Cardiac muscle cell (in vitro differentiated cells and primary cell): ENCODE measurements around the gene GPR139. TPM values are rescaled to one million over a fixed set of nuclear protein-coding genes. Genes with fewer than 3 reads are reported as not detected.

ENCODE experiments used
- DNase-seq, 2 donors: peaks; one replicate each; pipeline versions ENCODE4 v3.0.0 to v3.0.0-alpha.2; 2010 to 2017; ENCODE audit warnings: low read depth in 1 of 2, low spot score in 1 of 2
- H3K27ac ChIP-seq: fragments of 200-600 bp; sonication (generic); 2 replicates; pipeline ENCODE4 v1.5.1; 2016
- H3K27me3 ChIP-seq: fragments of 200-600 bp; sonication (generic); 2 replicates; pipeline ENCODE4 v1.6.0; 2016; ENCODE audit warnings: control low read depth
- H3K36me3 ChIP-seq: fragments of 200-600 bp; sonication (generic); 2 replicates; pipeline ENCODE4 v1.5.1; 2016; ENCODE audit warnings: control low read depth
- H3K4me1 ChIP-seq: fragments of 200-600 bp; sonication (generic); 2 replicates; pipeline ENCODE4 v1.8.1; 2017; ENCODE audit warnings: low read depth, mild to moderate bottlenecking, mixed run types
- H3K4me3 ChIP-seq: fragments of 200-600 bp; sonication (generic); 2 replicates; pipeline ENCODE4 v1.5.1; 2016; ENCODE audit warnings: mild to moderate bottlenecking
- H3K9me3 ChIP-seq: fragments of 200-600 bp; sonication (generic); 2 replicates; pipeline ENCODE4 v1.5.1; 2017; ENCODE audit warnings: low read depth, mild to moderate bottlenecking, control low read depth
- polyA plus RNA-seq: library from polyadenylated mRNA; unstranded; fragments of >200 nt; fragmentation: Nextera tagmentation; extraction: Ambion mirVana; gene quantifications from 2 replicates; pipeline ENCODE4 v1.2.1, GENCODE V29; 2016
- total RNA-seq: library from RNA; depleted of rRNA; stranded (reverse); fragments of >200 nt; gene quantifications from 2 replicates; pipeline ENCODE4 v1.2.3, GENCODE V29; 2016
- TF ChIP-seq, protein P1 (sequence below): IDR thresholded peaks from 2 replicates; pipeline ENCODE4 v1.5.1; 2012; ENCODE audit warnings: low read depth, mild to moderate bottlenecking, low read length

Gene GPR139
- total and polyA plus RNA-seq, 2 experiments from 2014 or later, result not detected

DNA sequence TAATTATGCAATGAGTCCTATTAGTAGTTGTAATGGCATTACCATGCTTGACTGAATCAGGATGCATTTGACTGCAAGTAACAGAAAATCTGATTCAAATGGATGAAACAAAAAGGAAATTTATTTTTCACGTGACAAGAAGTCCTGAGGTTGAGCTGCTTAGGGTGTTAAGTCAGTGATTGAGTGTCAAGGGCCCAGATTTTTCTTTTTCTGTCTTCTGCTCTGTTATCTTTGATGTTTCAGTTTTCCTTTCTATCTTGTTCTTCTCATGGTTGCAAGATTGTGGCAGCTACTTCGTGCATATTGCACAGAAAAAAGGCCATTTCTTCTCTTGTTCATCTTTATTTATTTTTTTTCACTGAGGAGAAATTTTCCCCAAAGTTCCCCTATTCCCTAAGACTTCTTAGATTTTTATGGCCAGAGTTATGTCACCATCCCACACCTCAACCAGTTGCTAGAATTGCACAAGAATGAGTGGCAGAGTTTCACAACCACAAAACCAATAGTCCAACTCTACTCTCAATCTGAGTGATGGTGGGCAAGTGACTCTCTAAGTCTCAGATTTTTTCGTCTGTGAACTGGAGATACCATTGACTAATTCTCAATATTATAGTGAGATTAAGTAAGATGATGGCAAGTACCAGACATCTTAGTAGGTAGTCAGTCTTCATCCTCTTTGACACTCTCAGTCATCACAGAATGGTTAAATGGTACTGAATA is 15.7 kb upstream of the GPR139 start:
- H3K27me3 ChIP-seq, result peaks cover 22% of the 10 kb centered on the region
- H3K4me1 ChIP-seq, result no peaks in the 10 kb centered on the region
- H3K4me3 ChIP-seq, result no peak overlapping the region
- TF ChIP-seq, protein P1, sequence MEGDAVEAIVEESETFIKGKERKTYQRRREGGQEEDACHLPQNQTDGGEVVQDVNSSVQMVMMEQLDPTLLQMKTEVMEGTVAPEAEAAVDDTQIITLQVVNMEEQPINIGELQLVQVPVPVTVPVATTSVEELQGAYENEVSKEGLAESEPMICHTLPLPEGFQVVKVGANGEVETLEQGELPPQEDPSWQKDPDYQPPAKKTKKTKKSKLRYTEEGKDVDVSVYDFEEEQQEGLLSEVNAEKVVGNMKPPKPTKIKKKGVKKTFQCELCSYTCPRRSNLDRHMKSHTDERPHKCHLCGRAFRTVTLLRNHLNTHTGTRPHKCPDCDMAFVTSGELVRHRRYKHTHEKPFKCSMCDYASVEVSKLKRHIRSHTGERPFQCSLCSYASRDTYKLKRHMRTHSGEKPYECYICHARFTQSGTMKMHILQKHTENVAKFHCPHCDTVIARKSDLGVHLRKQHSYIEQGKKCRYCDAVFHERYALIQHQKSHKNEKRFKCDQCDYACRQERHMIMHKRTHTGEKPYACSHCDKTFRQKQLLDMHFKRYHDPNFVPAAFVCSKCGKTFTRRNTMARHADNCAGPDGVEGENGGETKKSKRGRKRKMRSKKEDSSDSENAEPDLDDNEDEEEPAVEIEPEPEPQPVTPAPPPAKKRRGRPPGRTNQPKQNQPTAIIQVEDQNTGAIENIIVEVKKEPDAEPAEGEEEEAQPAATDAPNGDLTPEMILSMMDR, result no peak
- no peak overlapping the region for H3K27ac ChIP-seq
- no peak for DNase-seq
- no peaks in the 10 kb centered on the region for H3K36me3 ChIP-seq
- no peaks in the 10 kb centered on the region for H3K9me3 ChIP-seq

DNA sequence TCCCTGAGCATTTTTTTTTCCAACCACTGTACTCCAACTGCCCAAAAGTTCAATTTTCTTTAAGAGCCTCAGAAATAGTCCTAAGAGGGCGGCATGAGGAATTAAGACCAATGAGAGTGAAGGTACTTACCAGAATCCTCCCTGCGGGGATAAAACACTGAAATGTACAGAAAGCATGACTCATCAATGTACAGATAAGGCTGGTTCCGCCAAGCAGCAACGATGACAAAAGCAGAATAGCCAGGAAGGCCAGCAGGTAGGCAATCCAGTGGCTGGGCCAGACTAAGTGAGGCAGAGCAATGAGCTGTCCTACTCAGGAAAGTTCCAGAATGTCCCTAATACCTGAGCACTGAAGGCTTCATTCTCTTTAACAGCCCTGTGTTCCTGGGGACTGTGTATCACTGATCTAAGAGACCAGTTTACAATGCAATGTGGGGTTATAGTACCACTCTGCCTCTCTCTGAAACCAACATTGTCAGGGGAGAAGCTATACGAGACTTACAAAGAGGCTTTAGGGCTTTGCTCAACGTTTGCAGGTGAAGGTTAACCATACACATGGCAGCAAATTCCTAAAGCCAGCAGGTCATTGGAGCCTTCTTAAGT is 11.0 kb upstream of the GPR139 start:
- Histone ChIP-seq H3K4me1 (no peaks in the 10 kb centered on the region), H3K4me3 (no peak overlapping the region), H3K9me3 (no peaks in the 10 kb centered on the region), H3K27ac (no peak overlapping the region), H3K36me3 (no peaks in the 10 kb centered on the region), H3K27me3 (peaks cover 22% of the 10 kb centered on the region)
- TF ChIP-seq, protein P1, result no peak
- no peak for DNase-seq

DNA sequence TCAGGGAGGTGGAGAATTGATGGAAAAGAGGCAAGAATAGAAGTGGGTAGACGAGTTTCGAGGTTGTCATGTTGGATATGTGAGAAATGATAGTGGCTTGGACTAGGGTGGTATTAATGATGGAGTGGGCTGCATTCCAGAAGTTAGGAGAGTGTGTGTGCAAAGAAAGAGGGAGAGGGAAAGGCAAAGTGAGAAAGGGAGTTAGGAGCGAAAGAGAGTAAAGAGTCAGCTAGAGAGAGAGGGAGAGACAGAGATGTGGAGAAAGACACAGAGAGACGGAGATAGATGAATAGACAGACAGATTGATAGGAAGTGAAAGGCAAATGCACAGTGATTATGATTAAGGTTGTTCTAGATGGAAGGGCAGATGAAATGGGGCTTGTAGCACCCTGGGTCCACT is 5.4 kb upstream of the GPR139 start:
- TF ChIP-seq, protein P1, result no peak
- no peak for DNase-seq
- peaks cover 36% of the 10 kb centered on the region for H3K27me3 ChIP-seq
- no peak overlapping the region for H3K4me3 ChIP-seq
- H3K4me1 ChIP-seq, result no peaks in the 10 kb centered on the region
- H3K36me3 ChIP-seq, result no peaks in the 10 kb centered on the region
- no peak overlapping the region for H3K27ac ChIP-seq
- no peaks in the 10 kb centered on the region for H3K9me3 ChIP-seq

DNA sequence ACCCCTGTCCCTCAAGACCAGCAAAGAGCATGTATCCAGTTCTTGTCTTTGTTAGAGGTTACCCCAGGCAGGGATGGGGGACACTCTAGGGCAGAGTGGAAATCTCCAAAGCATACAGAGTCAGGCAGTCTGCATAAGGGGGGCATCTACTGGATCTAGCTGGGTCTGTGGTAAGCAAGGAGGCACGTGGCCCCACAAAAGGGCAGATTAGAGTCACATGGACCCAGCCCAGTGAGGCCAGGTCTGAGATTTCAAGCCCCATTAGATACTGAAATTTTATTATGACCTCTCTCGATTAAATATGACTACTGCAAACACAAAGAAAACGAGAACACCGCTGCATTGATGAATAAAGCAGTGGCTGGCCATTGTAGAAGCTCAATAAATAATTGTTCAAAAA is 1.6 kb upstream of the GPR139 start:
- Histone ChIP-seq H3K27me3 (peaks cover 71% of the 10 kb centered on the region), H3K4me1 (no peaks in the 10 kb centered on the region)
- TF ChIP-seq, protein P1, result no peak

DNA sequence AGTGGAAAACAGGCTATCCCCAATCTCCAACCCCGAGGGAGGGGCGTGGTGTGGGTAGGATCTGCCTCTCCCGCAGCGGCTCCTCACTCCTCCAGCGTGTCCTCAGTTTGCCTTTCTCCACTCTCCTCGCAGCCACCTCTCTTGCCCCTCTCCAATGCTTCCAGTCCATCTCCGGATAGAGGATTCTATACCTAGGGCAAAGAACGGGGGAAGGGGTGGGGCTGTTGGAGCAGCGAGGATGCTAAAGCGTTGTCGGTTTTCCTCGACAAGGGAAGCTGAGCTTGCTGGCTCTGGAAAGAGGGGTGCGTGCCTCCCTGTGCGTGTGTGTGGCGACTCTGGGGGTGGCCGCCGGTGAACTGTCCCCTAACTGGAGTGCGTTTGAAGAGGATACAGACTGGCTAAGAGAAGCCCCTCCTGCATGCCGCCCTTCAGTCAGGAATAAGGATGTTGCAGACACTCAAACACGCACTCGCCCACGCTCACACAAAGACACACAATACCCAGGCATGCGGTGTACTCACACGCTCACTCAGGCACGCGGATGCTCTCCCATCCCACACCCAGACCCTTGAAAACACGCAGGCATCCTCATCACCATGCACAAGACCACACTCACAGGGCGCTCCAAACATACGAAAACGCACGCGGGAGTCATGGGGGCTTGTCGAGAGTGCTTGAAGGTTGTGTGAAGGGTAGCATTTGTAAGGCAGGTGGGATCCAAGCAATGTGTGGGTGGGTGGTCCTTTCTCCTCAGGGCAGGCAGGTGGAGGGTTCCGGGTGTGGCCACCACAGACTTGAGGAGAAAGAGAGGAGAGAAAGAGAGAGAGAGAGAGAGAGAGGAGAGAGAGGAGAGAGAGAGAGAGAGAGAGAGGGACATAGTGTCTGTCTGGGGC is 655 bp upstream of the GPR139 start:
- TF ChIP-seq, protein P1, result no peak

More for the DNA sequence above, 1.6 kb upstream of the GPR139 start:
- H3K36me3 ChIP-seq, result no peaks in the 10 kb centered on the region
- H3K27ac ChIP-seq, result no peak overlapping the region
- no peak for DNase-seq
- H3K9me3 ChIP-seq, result no peaks in the 10 kb centered on the region
- H3K4me3 ChIP-seq, result no peak overlapping the region

More for the DNA sequence above, 655 bp upstream of the GPR139 start:
- Histone ChIP-seq H3K36me3 (no peaks in the 10 kb centered on the region), H3K4me3 (peak overlapping the region; percentile 14), H3K9me3 (no peaks in the 10 kb centered on the region), H3K27me3 (peaks cover 78% of the 10 kb centered on the region), H3K4me1 (no peaks in the 10 kb centered on the region), H3K27ac (no peak overlapping the region)
- no peak for DNase-seq
